ENCODE results near the gene RGS11. TPM values are rescaled to one million over a fixed set of nuclear protein-coding genes. Genes with fewer than 3 reads are reported as not detected.

RGS11 gene
- total RNA-seq, 1 donor from 2014 or later, result 12.5 TPM

Other genes with a start within 250 kb of the RGS11 start
- 11.1 TPM for gene POLR3K, start 222.3 kb downstream of the RGS11 start, total RNA-seq
- gene SNRNP25, start 222.1 kb downstream of the RGS11 start, total RNA-seq, result 79.9 TPM
- gene RHBDF1, start 203.3 kb downstream of the RGS11 start, total RNA-seq, result 16.6 TPM
- 31.6 TPM for gene MPG, start 197.7 kb downstream of the RGS11 start, total RNA-seq
- 19.2 TPM for gene NPRL3, start 137.3 kb downstream of the RGS11 start, total RNA-seq
- not detected for gene HBZ, start 123.3 kb downstream of the RGS11 start, total RNA-seq
- gene HBM, start 110.0 kb downstream of the RGS11 start, total RNA-seq, result not detected
- gene HBA2, start 103.1 kb downstream of the RGS11 start, total RNA-seq, result 64.7 TPM
- 110 TPM for gene HBA1, start 99.3 kb downstream of the RGS11 start, total RNA-seq
- gene HBQ1, start 95.5 kb downstream of the RGS11 start, total RNA-seq, result not detected
- gene LUC7L, start 46.5 kb downstream of the RGS11 start, total RNA-seq, result 25.0 TPM
- 135 TPM for gene FAM234A, start 41.1 kb downstream of the RGS11 start, total RNA-seq
- gene ARHGDIG, start 4.6 kb upstream of the RGS11 start, total RNA-seq, result 9.3 TPM
- 1.8 TPM for gene PDIA2, start 7.2 kb upstream of the RGS11 start, total RNA-seq
- gene AXIN1, start 76.8 kb upstream of the RGS11 start, total RNA-seq, result 14.0 TPM
- gene MRPL28, start 94.6 kb upstream of the RGS11 start, total RNA-seq, result 79.6 TPM
- 28.1 TPM for gene PGAP6, start 106.0 kb upstream of the RGS11 start, total RNA-seq
- 81.6 TPM for gene NME4, start 121.3 kb upstream of the RGS11 start, total RNA-seq
- 9.1 TPM for gene DECR2, start 125.9 kb upstream of the RGS11 start, total RNA-seq
- gene RAB11FIP3, start 149.7 kb upstream of the RGS11 start, total RNA-seq, result 25.4 TPM

Measured in Right ventricle myocardium superior (tissue), 1 donor.